Progenitor cell of endocrine pancreas (in vitro differentiated cells): ENCODE results near the gene DPAGT1. TPM values are rescaled to one million over a fixed set of nuclear protein-coding genes. Genes with fewer than 3 reads are reported as not detected.
A peak's percentile ranks its signal among the peaks of the same experiment; 100 is the strongest.

ENCODE experiments used
- DNase-seq: peaks from one replicate; pipeline ENCODE4 v3.0.0; 2021; ENCODE audit warnings: low spot score; ENCODE audit not compliant: unreplicated experiment
- H3K27ac Mint-ChIP-seq: 2 replicates; pipeline ENCODE4 v1.8.0; 2021; ENCODE audit warnings: mild to moderate bottlenecking, moderate library complexity, mixed read lengths
- H3K27me3 Mint-ChIP-seq: 2 replicates; pipeline ENCODE4 v1.8.0; 2021; ENCODE audit warnings: mixed read lengths
- H3K36me3 Mint-ChIP-seq: 2 replicates; pipeline ENCODE4 v1.8.0; 2022; ENCODE audit warnings: mixed read lengths; ENCODE audit not compliant: insufficient read depth
- H3K4me1 Mint-ChIP-seq: 2 replicates; pipeline ENCODE4 v1.8.0; 2021; ENCODE audit warnings: low read depth, mixed read lengths
- H3K4me3 Mint-ChIP-seq: 2 replicates; pipeline ENCODE4 v1.8.0; 2021; ENCODE audit warnings: low read depth, mild to moderate bottlenecking, moderate library complexity, mixed read lengths
- H3K9me3 Mint-ChIP-seq: 2 replicates; pipeline ENCODE4 v1.8.0; 2021; ENCODE audit warnings: low read depth, mixed read lengths
- long read RNA-seq: library from polyadenylated mRNA; unstranded; transcript quantifications from one replicate; pipeline ENCODE4 v2.0.0, GENCODE V29; 2020
- total RNA-seq: library from RNA; stranded (reverse); gene quantifications from 2 replicates; pipeline ENCODE4 v1.2.1, GENCODE V29; 2021
- TF ChIP-seq, protein P1 (sequence below): fragments of 200-600 bp; sonication (generic); IDR thresholded peaks from one replicate; pipeline ENCODE4 v1.5.0; 2021; ENCODE audit warnings: antibody characterized with exemption, mild to moderate bottlenecking; ENCODE audit not compliant: unreplicated experiment

DPAGT1 gene
- total RNA-seq: 53.4 and 60.8 TPM in 2 replicates
- long read RNA-seq, transcript DPAGT1-201 (9 exons, 2,205 nt): major isoform, 124 of 164 reads
- long read RNA-seq, partial matches to known transcripts: 8 of 164 reads
- long read RNA-seq, other reads (novel, unspliced or antisense): 28 of 164 reads

DNA sequence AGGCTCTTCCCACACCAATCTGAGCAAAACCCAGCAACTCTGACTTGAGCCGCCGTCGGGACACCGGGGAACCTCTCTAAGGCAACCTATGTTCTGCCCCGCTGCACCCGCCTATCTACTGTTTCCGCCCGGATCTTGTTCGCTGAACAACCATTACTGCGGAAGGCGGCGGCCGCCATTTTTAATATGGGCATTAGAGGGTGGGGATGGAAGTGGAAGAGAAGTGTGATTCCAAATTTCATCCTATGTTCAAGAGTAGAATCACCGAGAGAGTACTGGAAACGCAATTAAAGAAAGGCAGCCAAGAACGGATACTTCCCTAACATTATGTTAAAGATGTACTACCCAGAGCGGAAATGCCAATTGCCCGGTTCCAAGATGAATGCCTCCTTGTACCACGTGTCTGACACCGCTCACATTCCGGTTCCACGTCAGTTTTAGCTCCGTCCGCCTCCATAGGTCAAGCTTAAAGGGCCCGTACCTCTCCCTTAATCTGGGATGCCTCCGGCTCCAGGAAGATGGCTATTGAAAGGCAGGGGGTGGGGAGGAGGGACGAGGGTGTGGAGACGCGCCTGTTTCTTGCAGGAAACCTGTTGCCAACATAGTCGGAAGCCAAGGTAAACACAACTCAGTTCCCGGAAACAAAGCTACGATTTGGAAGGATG, at the start of gene DPAGT1:
Gene DPAGT1 (minus strand): TSS at position 95 of the 665 bp plus-strand sequence. CDS start 198 bp downstream, outside the sequence.
- Mint-ChIP-seq H3K27me3 (no peaks in the 10 kb centered on the region), H3K4me3 (peak within 1 kb of the TSS; percentile 78), H3K9me3 (no peaks in the 10 kb centered on the region), H3K27ac (peak within 1 kb of the TSS; percentile 99), H3K36me3 (peaks cover 13% of the 10 kb centered on the region), H3K4me1 (peaks cover 19% of the 10 kb centered on the region)
- TF ChIP-seq, protein P1, sequence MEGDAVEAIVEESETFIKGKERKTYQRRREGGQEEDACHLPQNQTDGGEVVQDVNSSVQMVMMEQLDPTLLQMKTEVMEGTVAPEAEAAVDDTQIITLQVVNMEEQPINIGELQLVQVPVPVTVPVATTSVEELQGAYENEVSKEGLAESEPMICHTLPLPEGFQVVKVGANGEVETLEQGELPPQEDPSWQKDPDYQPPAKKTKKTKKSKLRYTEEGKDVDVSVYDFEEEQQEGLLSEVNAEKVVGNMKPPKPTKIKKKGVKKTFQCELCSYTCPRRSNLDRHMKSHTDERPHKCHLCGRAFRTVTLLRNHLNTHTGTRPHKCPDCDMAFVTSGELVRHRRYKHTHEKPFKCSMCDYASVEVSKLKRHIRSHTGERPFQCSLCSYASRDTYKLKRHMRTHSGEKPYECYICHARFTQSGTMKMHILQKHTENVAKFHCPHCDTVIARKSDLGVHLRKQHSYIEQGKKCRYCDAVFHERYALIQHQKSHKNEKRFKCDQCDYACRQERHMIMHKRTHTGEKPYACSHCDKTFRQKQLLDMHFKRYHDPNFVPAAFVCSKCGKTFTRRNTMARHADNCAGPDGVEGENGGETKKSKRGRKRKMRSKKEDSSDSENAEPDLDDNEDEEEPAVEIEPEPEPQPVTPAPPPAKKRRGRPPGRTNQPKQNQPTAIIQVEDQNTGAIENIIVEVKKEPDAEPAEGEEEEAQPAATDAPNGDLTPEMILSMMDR: no peak
- DNase-seq: peak; percentile 61

DNA sequence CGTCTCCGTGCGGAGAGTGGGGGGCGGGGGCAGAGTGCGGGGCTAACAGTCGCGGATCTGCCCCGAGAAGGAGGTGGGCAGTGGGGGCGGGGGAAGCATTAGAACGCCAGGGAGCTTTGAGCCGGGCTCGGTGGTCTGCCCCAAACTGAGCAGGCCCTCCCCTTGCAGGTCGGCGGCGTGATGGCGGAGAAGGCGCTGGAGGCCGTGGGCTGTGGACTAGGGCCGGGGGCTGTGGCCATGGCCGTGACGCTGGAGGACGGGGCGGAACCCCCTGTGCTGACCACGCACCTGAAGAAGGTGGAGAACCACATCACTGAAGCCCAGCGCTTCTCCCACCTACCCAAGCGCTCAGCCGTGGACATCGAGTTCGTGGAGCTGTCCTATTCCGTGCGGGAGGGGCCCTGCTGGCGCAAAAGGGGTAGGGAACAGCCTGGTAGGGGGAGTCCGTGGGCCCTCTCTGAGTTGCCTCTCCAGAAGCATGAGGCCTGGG, 48.2 kb upstream of the DPAGT1 start:
- no peaks in the 10 kb centered on the region for H3K9me3 Mint-ChIP-seq
- TF ChIP-seq, protein P1: no peak

GRCh38 chr11:119149018-119149785, 47.5 kb upstream of the DPAGT1 start, which contains the start of gene ABCG4:
Gene ABCG4 (plus strand): TSS chr11:119149052. CDS start chr11:119149966, 914 bp downstream.
- peaks cover 79% of the 10 kb centered on the region for H3K27me3 Mint-ChIP-seq
- peak within 1 kb of the TSS; percentile 66 for H3K4me3 Mint-ChIP-seq
- no peaks in the 10 kb centered on the region for H3K36me3 Mint-ChIP-seq
- DNase-seq: no peak
- TF ChIP-seq, protein P1: no peak
- no peaks in the 10 kb centered on the region for H3K4me1 Mint-ChIP-seq
- no peaks in the 10 kb centered on the region for H3K9me3 Mint-ChIP-seq
- no peak within 1 kb of the TSS for H3K27ac Mint-ChIP-seq

More for the DNA sequence above, 48.2 kb upstream of the DPAGT1 start:
- no peak overlapping the region for H3K27ac Mint-ChIP-seq
- no peak for DNase-seq
- no peaks in the 10 kb centered on the region for H3K36me3 Mint-ChIP-seq
- peak overlapping the region; percentile 66 for H3K4me3 Mint-ChIP-seq
- H3K4me1 Mint-ChIP-seq: no peaks in the 10 kb centered on the region
- peaks cover 79% of the 10 kb centered on the region for H3K27me3 Mint-ChIP-seq

DNA sequence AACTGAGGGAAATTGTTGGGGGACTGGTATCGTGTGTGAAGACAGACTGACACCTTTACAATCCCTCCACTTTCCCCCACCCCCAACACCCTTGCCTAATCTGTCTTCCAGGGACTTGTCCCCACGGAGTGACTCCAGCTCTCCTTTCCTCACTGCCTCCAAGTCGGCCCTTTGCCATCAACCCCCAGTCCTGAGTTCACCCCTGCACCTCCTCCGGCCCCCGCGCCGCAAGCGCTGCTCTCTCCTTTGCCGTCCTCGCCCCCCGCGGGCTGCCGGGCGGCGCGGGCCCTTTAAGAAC, 47.0 kb upstream of the DPAGT1 start:
- DNase-seq: no peak
- no peaks in the 10 kb centered on the region for H3K4me1 Mint-ChIP-seq
- H3K27ac Mint-ChIP-seq: no peak overlapping the region
- no peaks in the 10 kb centered on the region for H3K9me3 Mint-ChIP-seq
- peaks cover 76% of the 10 kb centered on the region for H3K27me3 Mint-ChIP-seq
- no peaks in the 10 kb centered on the region for H3K36me3 Mint-ChIP-seq
- peak overlapping the region; percentile 61 for H3K4me3 Mint-ChIP-seq
- TF ChIP-seq, protein P1: no peak

DNA sequence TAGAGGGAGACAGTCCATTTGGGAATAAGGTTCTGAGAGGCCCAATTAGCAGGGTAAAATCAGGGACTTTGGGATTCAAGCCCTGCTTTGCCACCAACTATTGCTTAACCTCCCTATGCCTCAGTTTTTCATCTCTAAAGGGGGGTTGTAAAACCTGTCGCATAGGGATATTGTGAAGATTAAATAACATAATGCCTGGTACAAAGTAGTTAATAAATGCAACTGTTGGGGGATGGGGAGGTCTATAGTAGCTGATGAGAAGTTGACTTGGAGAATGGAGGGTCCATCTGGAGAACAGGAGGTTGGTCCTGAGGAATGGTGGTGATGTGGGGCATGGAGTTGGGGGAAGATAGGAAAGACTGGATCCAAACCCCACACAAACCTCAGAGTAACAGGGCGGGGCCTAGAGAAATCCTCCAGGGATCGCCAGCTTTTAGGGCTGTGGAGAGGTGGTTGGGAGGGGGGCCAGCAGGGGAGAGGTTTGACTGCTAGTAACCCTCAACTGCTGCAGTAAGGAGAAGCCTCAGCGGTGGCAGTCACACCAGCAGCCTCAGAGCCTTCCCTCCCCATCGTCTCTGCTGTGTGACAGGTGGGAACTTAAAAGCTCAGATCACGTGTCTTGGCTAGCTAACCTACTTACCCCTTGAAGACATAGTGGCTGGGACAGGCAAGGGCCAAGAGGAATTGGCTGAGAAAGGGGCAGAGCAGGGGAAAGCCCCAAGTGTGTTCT, 46.1 kb upstream of the DPAGT1 start:
- Mint-ChIP-seq H3K4me3 (peak overlapping the region; percentile 41), H3K36me3 (no peaks in the 10 kb centered on the region), H3K27me3 (peaks cover 75% of the 10 kb centered on the region), H3K4me1 (no peaks in the 10 kb centered on the region), H3K9me3 (no peaks in the 10 kb centered on the region), H3K27ac (no peak overlapping the region)
- TF ChIP-seq, protein P1: no peak
- no peak for DNase-seq
